H1 (cell line): ENCODE results near the gene DEAF1. TPM values are rescaled to one million over a fixed set of nuclear protein-coding genes. Genes with fewer than 3 reads are reported as not detected.

ENCODE experiments used
- CEBPB ChIP-seq: IDR thresholded peaks from 2 replicates; pipeline ENCODE4 v1.6.1; 2012; ENCODE audit warnings: low read depth, low read length
- CHD2 ChIP-seq: IDR thresholded peaks from 2 replicates; pipeline ENCODE4 v1.6.1; 2012; ENCODE audit warnings: low read length, improper control_type of control experiment
- CHD7 ChIP-seq: fragments of 300-600 bp; sonication (generic); IDR thresholded peaks from 2 replicates; pipeline ENCODE4 v1.7.1; 2012; ENCODE audit warnings: low read length, moderate library complexity, mild to moderate bottlenecking, inconsistent platforms; ENCODE audit not compliant: insufficient replicate concordance
- CTBP2 ChIP-seq: IDR thresholded peaks from 2 replicates; pipeline ENCODE4 v1.7.0; 2011; ENCODE audit warnings: borderline replicate concordance, mild to moderate bottlenecking, moderate library complexity, mixed read lengths, low read length; ENCODE audit not compliant: insufficient read depth, insufficient read length
- EZH2 ChIP-seq: fragments of 200-600 bp; sonication (generic); IDR thresholded peaks from 2 replicates; pipeline ENCODE4 v1.7.1; 2012; ENCODE audit warnings: low read depth, mild to moderate bottlenecking, moderate library complexity, low read length, inconsistent platforms; ENCODE audit not compliant: severe bottlenecking
- NRF1 ChIP-seq: IDR thresholded peaks from 2 replicates; pipeline ENCODE4 v1.6.1; 2011; ENCODE audit warnings: mild to moderate bottlenecking, low read depth, low read length, improper control_type of control experiment
- RAD21 ChIP-seq, 2 experiments: IDR thresholded peaks in 1 of 2; conservative IDR thresholded peaks in 1 of 2; 2 replicates each; pipeline ENCODE4 v1.6.1; 2011; ENCODE audit warnings: low read depth in 2 of 2, low read length in 2 of 2, improper control_type of control experiment in 1 of 2, inconsistent platforms in 1 of 2, mild to moderate bottlenecking in 1 of 2, moderate library complexity in 1 of 2
- RBBP5 ChIP-seq: IDR thresholded peaks from 2 replicates; pipeline ENCODE4 v1.7.1; 2012; ENCODE audit warnings: low read depth, mild to moderate bottlenecking, inconsistent platforms, low read length, moderate library complexity, borderline replicate concordance
- SIN3A ChIP-seq, 2 experiments: IDR thresholded peaks in 1 of 2; conservative IDR thresholded peaks in 1 of 2; 2 replicates each; pipeline ENCODE4 v1.6.1; 2011 to 2012; ENCODE audit warnings: low read length in 2 of 2, improper control_type of control experiment in 1 of 2, low read depth in 1 of 2, mild to moderate bottlenecking in 1 of 2
- SIRT6 ChIP-seq: IDR thresholded peaks from one replicate; pipeline ENCODE4 v1.7.1; 2012; ENCODE audit warnings: low read length, inconsistent platforms
- SP1 ChIP-seq: IDR thresholded peaks from 2 replicates; pipeline ENCODE4 v1.6.1; 2011; ENCODE audit warnings: low read depth, low read length
- TAF7 ChIP-seq: optimal IDR thresholded peaks from 2 replicates; pipeline ENCODE3; 2011; ENCODE audit warnings: low read depth, mild to moderate bottlenecking, inconsistent platforms, low read length, moderate library complexity, borderline replicate concordance
- polyA plus RNA-seq, 7 experiments: library from polyadenylated mRNA; depleted of rRNA in 3 of 7; stranded (reverse) in 5 of 7; unstranded in 2 of 7; fragments of >200 nt in 5 of 7; fragments of 200-250 nt in 2 of 7; gene quantifications; 1 replicate in 5 of 7; 2 replicates in 1 of 7; 4 replicates in 1 of 7; pipeline versions ENCODE4 v1.2.1 to v1.2.3, GENCODE V29; 2011 to 2013; ENCODE audit warnings: missing spikeins in 2 of 7, mixed read lengths in 2 of 7
- total RNA-seq: library from RNA; stranded (reverse); fragmentation: NEBNext Ultra II Directional; extraction: Animal tissue kit (Norgen Biotek cat#: 25700); gene quantifications from 2 replicates; pipeline ENCODE4 v1.2.1, GENCODE V29; 2021

Gene DEAF1
- total and polyA plus RNA-seq, 2 of the 8 experiments (the other 6 are each of a cell fraction or from before 2014, with no cell fraction given), result 47.3 to 58.4 TPM

GRCh38 chr11:603154-603553 is 91.9 kb downstream of the DEAF1 start (continued):
- TF ChIP-seq CHD7 (no peak), NRF1 (no peak), TAF7 (no peak), SIN3A (conservative IDR thresholded peaks at IDR 0.05 in 1 of 2, IDR thresholded peaks at IDR 0.05 in 1 of 2; ENCODE audit: low read depth in 1 of 2, low read length in 2 of 2) (no peak), SP1 (no peak), RBBP5 (no peak), SIRT6 (no peak), CTBP2 (no peak), EZH2 (no peak), CHD2 (no peak), CEBPB (no peak), RAD21 (IDR thresholded peaks at IDR 0.05 in 1 of 2, conservative IDR thresholded peaks at IDR 0.05 in 1 of 2; ENCODE audit: low read depth in 2 of 2, low read length in 2 of 2) (no peak)
